ENCODE results near the gene CTSW.

CTSW gene

GRCh38 chr11:65880844-65881421 is 1.3 kb downstream of the CTSW start:
- Histone ChIP-seq H3K27ac (ENCODE audit: low read depth, low read length) (no peak overlapping the region), H3K79me2 (ENCODE audit: insufficient read depth, low read length) (no peaks in the 10 kb centered on the region), H2AFZ (ENCODE audit: low read depth, low read length, severe bottlenecking) (no peak overlapping the region), H3K9me3 (ENCODE audit: insufficient read depth, low read length) (no peaks in the 10 kb centered on the region), H3K9me2 (replicated peaks; ENCODE audit: insufficient read depth, low read length) (no peaks in the 10 kb centered on the region), H4K20me1 (ENCODE audit: low read depth, low read length) (no peaks in the 10 kb centered on the region), H3F3A (ENCODE audit: insufficient read depth) (no peaks in the 10 kb centered on the region), H3K36me3 (ENCODE audit: low read length) (no peaks in the 10 kb centered on the region), H3K4me2 (ENCODE audit: low read depth, low read length, poor library complexity, severe bottlenecking) (no peak overlapping the region), H3K4me3 (ENCODE audit: insufficient read depth, low read length, poor library complexity, severe bottlenecking) (no peak overlapping the region), H3K27me3 (ENCODE audit: low read length) (no peaks in the 10 kb centered on the region), H3K9ac (ENCODE audit: low read length) (no peak overlapping the region)
- no peak for TF ChIP-seq EZH2phosphoT487 (conservative IDR thresholded peaks at IDR 0.05; ENCODE audit: low read length)
- no peak for TF ChIP-seq CTCF (IDR thresholded peaks at IDR 0.05; ENCODE audit: insufficient read depth, low read length, poor library complexity, severe bottlenecking)

- TF ChIP-seq EZH2phosphoT487 (conservative IDR thresholded peaks at IDR 0.05; ENCODE audit: low read length) (no peak), CTCF (IDR thresholded peaks at IDR 0.05; ENCODE audit: insufficient read depth, low read length, poor library complexity, severe bottlenecking) (no peak)
- H3K36me3 ChIP-seq (ENCODE audit: low read length) = no peaks in the 10 kb centered on the region
Measured at GRCh38 chr11:65882120-65883057, 2.8 kb downstream of the CTSW start.

GRCh38 chr11:65883058-65883761 is 3.6 kb downstream of the CTSW start:
- no peak for TF ChIP-seq CTCF (IDR thresholded peaks at IDR 0.05; ENCODE audit: insufficient read depth, low read length, poor library complexity, severe bottlenecking)
- TF ChIP-seq EZH2phosphoT487 (conservative IDR thresholded peaks at IDR 0.05; ENCODE audit: low read length) = no peak
- Histone ChIP-seq H3K27ac (ENCODE audit: low read depth, low read length) (no peak overlapping the region), H3K4me3 (ENCODE audit: insufficient read depth, low read length, poor library complexity, severe bottlenecking) (no peak overlapping the region), H3K9me2 (replicated peaks; ENCODE audit: insufficient read depth, low read length) (no peaks in the 10 kb centered on the region), H4K20me1 (ENCODE audit: low read depth, low read length) (no peaks in the 10 kb centered on the region), H3K9me3 (ENCODE audit: insufficient read depth, low read length) (no peaks in the 10 kb centered on the region), H3K9ac (ENCODE audit: low read length) (no peak overlapping the region), H3K79me2 (ENCODE audit: insufficient read depth, low read length) (0 out of 2 replicates have a peak, but pooled peaks cover 6% of the 10 kb centered on the region), H3K27me3 (ENCODE audit: low read length) (no peaks in the 10 kb centered on the region), H2AFZ (ENCODE audit: low read depth, low read length, severe bottlenecking) (no peak overlapping the region), H3K36me3 (ENCODE audit: low read length) (no peaks in the 10 kb centered on the region), H3F3A (ENCODE audit: insufficient read depth) (0 out of 2 replicates have a peak, but pooled peaks cover 7% of the 10 kb centered on the region), H3K4me2 (ENCODE audit: low read depth, low read length, poor library complexity, severe bottlenecking) (no peak overlapping the region)

More at GRCh38 chr11:65882120-65883057, 2.8 kb downstream of the CTSW start:
- no peak overlapping the region for H3K4me3 ChIP-seq (ENCODE audit: insufficient read depth, low read length, poor library complexity, severe bottlenecking)
- no peaks in the 10 kb centered on the region for H3K9me2 ChIP-seq (replicated peaks; ENCODE audit: insufficient read depth, low read length)
- no peaks in the 10 kb centered on the region for H3K27me3 ChIP-seq (ENCODE audit: low read length)
- no peaks in the 10 kb centered on the region for H3K79me2 ChIP-seq (ENCODE audit: insufficient read depth, low read length)
- no peaks in the 10 kb centered on the region for H3K9me3 ChIP-seq (ENCODE audit: insufficient read depth, low read length)
- H3K9ac ChIP-seq (ENCODE audit: low read length) = no peak overlapping the region
- H4K20me1 ChIP-seq (ENCODE audit: low read depth, low read length) = no peaks in the 10 kb centered on the region
- H3F3A ChIP-seq (ENCODE audit: insufficient read depth) = 0 out of 2 replicates have a peak, but pooled peaks cover 7% of the 10 kb centered on the region
- H3K4me2 ChIP-seq (ENCODE audit: low read depth, low read length, poor library complexity, severe bottlenecking) = no peak overlapping the region
- H2AFZ ChIP-seq (ENCODE audit: low read depth, low read length, severe bottlenecking) = no peak overlapping the region
- no peak overlapping the region for H3K27ac ChIP-seq (ENCODE audit: low read depth, low read length)

Measured in SU-DHL-6 (cell line).